ENCODE data around the gene GLB1L.

GLB1L gene

DNA sequence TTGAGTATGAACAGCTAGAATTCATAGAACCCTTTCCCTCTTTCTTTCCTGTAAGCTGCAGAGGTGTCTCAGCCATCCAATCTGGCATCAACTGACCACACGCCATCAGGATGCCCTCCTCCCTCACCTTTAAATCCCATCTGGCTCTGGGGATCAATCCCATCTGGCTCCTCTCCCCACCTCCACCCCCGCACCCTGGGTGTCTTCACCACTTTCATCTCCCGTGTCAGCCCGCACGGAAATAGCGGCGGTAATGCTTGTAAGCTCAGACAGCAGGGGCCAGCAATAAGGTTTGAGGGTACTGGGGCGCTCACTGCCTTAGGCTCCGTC, 7.3 kb upstream of the GLB1L start:
- no peak for ATAC-seq
- TF ChIP-seq BACH2 (CRISPR knock-in tag; IDR thresholded peaks at IDR 0.05; ENCODE audit: borderline replicate concordance) = no peak
- no peak for TF ChIP-seq POU6F1 (CRISPR knock-in tag; IDR thresholded peaks at IDR 0.05; ENCODE audit: borderline replicate concordance, low read depth)
- no peak for TF ChIP-seq OSR1 (CRISPR knock-in tag; IDR thresholded peaks at IDR 0.05)
- no peak for TF ChIP-seq TOX (CRISPR knock-in tag; IDR thresholded peaks at IDR 0.05; ENCODE audit: borderline replicate concordance)
- TF ChIP-seq ISL1 (CRISPR knock-in tag; IDR thresholded peaks at IDR 0.05) = no peak

DNA sequence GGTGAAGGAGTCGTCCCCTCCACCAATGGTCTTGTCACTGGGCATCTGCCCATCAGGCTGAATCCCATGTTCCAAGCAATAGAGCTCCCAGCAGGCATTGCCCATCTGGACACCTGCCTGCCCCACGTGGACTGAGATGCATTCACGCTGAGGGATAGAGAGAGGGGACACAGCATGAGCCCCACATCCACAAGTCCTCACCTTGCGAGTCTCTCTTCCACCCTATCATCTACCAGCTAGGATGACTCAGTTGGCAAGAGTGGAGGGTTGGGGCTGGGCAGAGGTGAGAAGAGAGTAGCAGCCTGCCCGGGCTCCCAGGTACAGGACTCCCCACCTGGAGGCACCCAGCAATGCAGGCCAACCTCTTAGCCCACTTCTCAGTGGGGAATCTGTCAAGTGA, 6.8 kb upstream of the GLB1L start:
- TF ChIP-seq PPARA (CRISPR knock-in tag; IDR thresholded peaks at IDR 0.05; ENCODE audit: borderline replicate concordance) = no peak
- no peak for TF ChIP-seq ZC3H10 (CRISPR knock-in tag; IDR thresholded peaks at IDR 0.05)
- no peak for TF ChIP-seq ESRRG (CRISPR knock-in tag; IDR thresholded peaks at IDR 0.05)
- TF ChIP-seq ZFP30 (CRISPR knock-in tag; IDR thresholded peaks at IDR 0.05) = no peak
- TF ChIP-seq CREB5 (CRISPR knock-in tag; IDR thresholded peaks at IDR 0.05; ENCODE audit: low read depth) = no peak
- no peak for TF ChIP-seq CSDC2 (CRISPR knock-in tag; IDR thresholded peaks at IDR 0.05)
- no peak for TF ChIP-seq ZNF8 (CRISPR knock-in tag; IDR thresholded peaks at IDR 0.05)
- TF ChIP-seq ARNTL (CRISPR knock-in tag; IDR thresholded peaks at IDR 0.05; ENCODE audit: borderline replicate concordance, low read depth) = no peak
- no peak for TF ChIP-seq GLIS3 (CRISPR knock-in tag; IDR thresholded peaks at IDR 0.05)

DNA sequence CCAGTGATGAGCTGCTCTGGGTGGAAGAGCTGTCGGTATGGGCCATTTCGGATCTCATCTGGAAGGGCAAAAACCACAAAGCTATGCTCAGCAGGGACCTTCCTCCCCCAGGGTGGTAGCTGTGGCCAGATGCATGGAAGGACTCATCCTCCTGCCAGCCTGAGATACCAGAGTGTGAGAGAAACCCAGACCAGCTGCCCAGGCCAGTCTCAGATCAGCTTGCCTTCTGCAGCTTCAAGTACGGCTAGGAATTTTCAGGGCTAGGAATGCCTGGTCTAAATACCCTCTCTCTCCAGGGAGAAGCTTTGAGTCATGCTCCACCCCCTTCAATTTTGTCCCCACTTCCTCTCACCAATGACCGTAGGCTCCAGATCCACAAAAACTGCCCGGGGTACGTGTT, 6.4 kb upstream of the GLB1L start:
- ATAC-seq = no peak
- TF ChIP-seq ZC3H10 (CRISPR knock-in tag; IDR thresholded peaks at IDR 0.05) (no peak), BACH2 (CRISPR knock-in tag; IDR thresholded peaks at IDR 0.05; ENCODE audit: borderline replicate concordance) (no peak), TCF4 (CRISPR knock-in tag; IDR thresholded peaks at IDR 0.05; ENCODE audit: borderline replicate concordance) (no peak), OSR1 (CRISPR knock-in tag; IDR thresholded peaks at IDR 0.05) (no peak), TOX (CRISPR knock-in tag; IDR thresholded peaks at IDR 0.05; ENCODE audit: borderline replicate concordance) (no peak), RARB (CRISPR knock-in tag; IDR thresholded peaks at IDR 0.05) (no peak), ARNTL (CRISPR knock-in tag; IDR thresholded peaks at IDR 0.05; ENCODE audit: borderline replicate concordance, low read depth) (no peak), ZFP30 (CRISPR knock-in tag; IDR thresholded peaks at IDR 0.05) (no peak), ESRRG (CRISPR knock-in tag; IDR thresholded peaks at IDR 0.05) (no peak), POU6F1 (CRISPR knock-in tag; IDR thresholded peaks at IDR 0.05; ENCODE audit: borderline replicate concordance, low read depth) (no peak), ZFP3 (CRISPR knock-in tag; IDR thresholded peaks at IDR 0.05) (no peak), CREB5 (CRISPR knock-in tag; IDR thresholded peaks at IDR 0.05; ENCODE audit: low read depth) (no peak), PPARA (CRISPR knock-in tag; IDR thresholded peaks at IDR 0.05; ENCODE audit: borderline replicate concordance) (no peak)
- TF ChIP-seq, protein P1, sequence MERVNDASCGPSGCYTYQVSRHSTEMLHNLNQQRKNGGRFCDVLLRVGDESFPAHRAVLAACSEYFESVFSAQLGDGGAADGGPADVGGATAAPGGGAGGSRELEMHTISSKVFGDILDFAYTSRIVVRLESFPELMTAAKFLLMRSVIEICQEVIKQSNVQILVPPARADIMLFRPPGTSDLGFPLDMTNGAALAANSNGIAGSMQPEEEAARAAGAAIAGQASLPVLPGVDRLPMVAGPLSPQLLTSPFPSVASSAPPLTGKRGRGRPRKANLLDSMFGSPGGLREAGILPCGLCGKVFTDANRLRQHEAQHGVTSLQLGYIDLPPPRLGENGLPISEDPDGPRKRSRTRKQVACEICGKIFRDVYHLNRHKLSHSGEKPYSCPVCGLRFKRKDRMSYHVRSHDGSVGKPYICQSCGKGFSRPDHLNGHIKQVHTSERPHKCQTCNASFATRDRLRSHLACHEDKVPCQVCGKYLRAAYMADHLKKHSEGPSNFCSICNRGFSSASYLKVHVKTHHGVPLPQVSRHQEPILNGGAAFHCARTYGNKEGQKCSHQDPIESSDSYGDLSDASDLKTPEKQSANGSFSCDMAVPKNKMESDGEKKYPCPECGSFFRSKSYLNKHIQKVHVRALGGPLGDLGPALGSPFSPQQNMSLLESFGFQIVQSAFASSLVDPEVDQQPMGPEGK (CRISPR knock-in tag; IDR thresholded peaks at IDR 0.05; ENCODE audit: borderline replicate concordance) = no peak
- TF ChIP-seq, protein P2, sequence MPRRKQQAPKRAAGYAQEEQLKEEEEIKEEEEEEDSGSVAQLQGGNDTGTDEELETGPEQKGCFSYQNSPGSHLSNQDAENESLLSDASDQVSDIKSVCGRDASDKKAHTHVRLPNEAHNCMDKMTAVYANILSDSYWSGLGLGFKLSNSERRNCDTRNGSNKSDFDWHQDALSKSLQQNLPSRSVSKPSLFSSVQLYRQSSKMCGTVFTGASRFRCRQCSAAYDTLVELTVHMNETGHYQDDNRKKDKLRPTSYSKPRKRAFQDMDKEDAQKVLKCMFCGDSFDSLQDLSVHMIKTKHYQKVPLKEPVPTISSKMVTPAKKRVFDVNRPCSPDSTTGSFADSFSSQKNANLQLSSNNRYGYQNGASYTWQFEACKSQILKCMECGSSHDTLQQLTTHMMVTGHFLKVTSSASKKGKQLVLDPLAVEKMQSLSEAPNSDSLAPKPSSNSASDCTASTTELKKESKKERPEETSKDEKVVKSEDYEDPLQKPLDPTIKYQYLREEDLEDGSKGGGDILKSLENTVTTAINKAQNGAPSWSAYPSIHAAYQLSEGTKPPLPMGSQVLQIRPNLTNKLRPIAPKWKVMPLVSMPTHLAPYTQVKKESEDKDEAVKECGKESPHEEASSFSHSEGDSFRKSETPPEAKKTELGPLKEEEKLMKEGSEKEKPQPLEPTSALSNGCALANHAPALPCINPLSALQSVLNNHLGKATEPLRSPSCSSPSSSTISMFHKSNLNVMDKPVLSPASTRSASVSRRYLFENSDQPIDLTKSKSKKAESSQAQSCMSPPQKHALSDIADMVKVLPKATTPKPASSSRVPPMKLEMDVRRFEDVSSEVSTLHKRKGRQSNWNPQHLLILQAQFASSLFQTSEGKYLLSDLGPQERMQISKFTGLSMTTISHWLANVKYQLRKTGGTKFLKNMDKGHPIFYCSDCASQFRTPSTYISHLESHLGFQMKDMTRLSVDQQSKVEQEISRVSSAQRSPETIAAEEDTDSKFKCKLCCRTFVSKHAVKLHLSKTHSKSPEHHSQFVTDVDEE (CRISPR knock-in tag; IDR thresholded peaks at IDR 0.05) = no peak

More for the DNA sequence above, 6.8 kb upstream of the GLB1L start:
- ATAC-seq = no peak

All from SK-N-SH treated with all-trans-retinoic acid at 6 μM for 48 hours (cell line).